Natural killer cell (primary cell): Measurements from ENCODE around the gene GPRC5D. TPM values are rescaled to one million over a fixed set of nuclear protein-coding genes. Genes with fewer than 3 reads are reported as not detected.

ENCODE experiments used
- ATAC-seq, 3 donors: fragments of 150-1000 bp in 2 of 3; fragments of 200-7000 bp in 1 of 3; cut with Tn5 transposase; 1 replicate in 1 of 3; 2 replicates in 2 of 3; pipeline ENCODE4 v1.10.0; 2021; ENCODE audit warnings: mild to moderate bottlenecking in 2 of 3, moderate library complexity in 2 of 3
- DNase-seq, 2 donors: peaks; one replicate each; pipeline versions ENCODE4 v3.0.0 to v3.0.0-alpha.2; 2013 to 2021; ENCODE audit warnings: mixed read lengths in 1 of 2
- H3K27ac ChIP-seq: one replicate; pipeline ENCODE4 v1.5.1; 2013; ENCODE audit warnings: mild to moderate bottlenecking, low read length
- H3K27me3 ChIP-seq: one replicate; pipeline ENCODE4 v1.6.1; 2013; ENCODE audit warnings: low read length; ENCODE audit not compliant: control insufficient read depth, insufficient read depth
- H3K36me3 ChIP-seq: one replicate; pipeline ENCODE4 v1.6.1; 2013; ENCODE audit warnings: low read length; ENCODE audit not compliant: control insufficient read depth, insufficient read depth
- H3K4me1 ChIP-seq: one replicate; pipeline ENCODE4 v1.6.1; 2013; ENCODE audit warnings: low read length; ENCODE audit not compliant: control insufficient read depth, insufficient read depth
- H3K4me3 ChIP-seq: one replicate; pipeline ENCODE4 v1.5.1; 2013; ENCODE audit warnings: low read length
- H3K9me3 ChIP-seq: one replicate; pipeline ENCODE4 v1.6.1; 2013; ENCODE audit warnings: low read length; ENCODE audit not compliant: control insufficient read depth, insufficient read depth
- H3K27ac Mint-ChIP-seq, 2 donors: one replicate each; pipeline ENCODE4 v1.8.0; 2022; ENCODE audit warnings: mild to moderate bottlenecking in 2 of 2, mixed read lengths in 2 of 2, moderate library complexity in 1 of 2
- H3K27me3 Mint-ChIP-seq, 2 donors: one replicate each; pipeline ENCODE4 v1.8.0; 2022; ENCODE audit warnings: low read depth in 2 of 2, mixed read lengths in 2 of 2
- H3K36me3 Mint-ChIP-seq: one replicate; pipeline ENCODE4 v1.8.0; 2022; ENCODE audit warnings: mixed read lengths
- H3K4me1 Mint-ChIP-seq, 2 donors: one replicate each; pipeline ENCODE4 v1.8.0; 2022; ENCODE audit warnings: mixed read lengths in 2 of 2
- H3K4me3 Mint-ChIP-seq: one replicate; pipeline ENCODE4 v1.8.0; 2022; ENCODE audit warnings: mild to moderate bottlenecking, moderate library complexity, mixed read lengths
- H3K9me3 Mint-ChIP-seq, 2 donors: one replicate each; pipeline ENCODE4 v1.8.0; 2022; ENCODE audit warnings: mixed read lengths in 2 of 2
- WGBS: methylation state at CpG from one replicate; pipeline ENCODE4 v1.1.7; 2013; ENCODE audit warnings: missing lambda C conversion rate; ENCODE audit not compliant: insufficient coverage; 5-methylcytosine and 5-hydroxymethylcytosine counted together
- intact Hi-C: fragments of 100-400 bp; cut with micrococcal nuclease; formaldehyde crosslinking; loops from one replicate; pipeline ENCODE4 v1.14.2; 2022
- total RNA-seq, 4 donors: library from RNA; stranded (reverse); fragments of 120-200 nt in 1 of 4; gene quantifications; one replicate each; pipeline versions ENCODE4 v1.2.3 to v1.2.4, GENCODE V29; 2013 to 2022
- TF ChIP-seq, protein P1 (sequence below): fragments of 200-600 bp; IDR thresholded peaks from one replicate; pipeline ENCODE4 v1.8.0; 2022; ENCODE audit warnings: antibody characterized with exemption

Gene GPRC5D
- total RNA-seq, 3 donors from 2014 or later (not counting 1 experiment from before 2014, with no cell fraction given) = 5.5 TPM; not detected in 2

DNA sequence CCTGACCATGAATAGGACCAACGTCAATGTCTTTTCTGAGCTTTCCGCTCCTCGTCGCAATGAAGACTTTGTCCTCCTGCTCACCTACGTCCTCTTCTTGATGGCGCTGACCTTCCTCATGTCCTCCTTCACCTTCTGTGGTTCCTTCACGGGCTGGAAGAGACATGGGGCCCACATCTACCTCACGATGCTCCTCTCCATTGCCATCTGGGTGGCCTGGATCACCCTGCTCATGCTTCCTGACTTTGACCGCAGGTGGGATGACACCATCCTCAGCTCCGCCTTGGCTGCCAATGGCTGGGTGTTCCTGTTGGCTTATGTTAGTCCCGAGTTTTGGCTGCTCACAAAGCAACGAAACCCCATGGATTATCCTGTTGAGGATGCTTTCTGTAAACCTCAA is 43.3 kb downstream of the GPRC5D start:
- TF ChIP-seq, protein P1, sequence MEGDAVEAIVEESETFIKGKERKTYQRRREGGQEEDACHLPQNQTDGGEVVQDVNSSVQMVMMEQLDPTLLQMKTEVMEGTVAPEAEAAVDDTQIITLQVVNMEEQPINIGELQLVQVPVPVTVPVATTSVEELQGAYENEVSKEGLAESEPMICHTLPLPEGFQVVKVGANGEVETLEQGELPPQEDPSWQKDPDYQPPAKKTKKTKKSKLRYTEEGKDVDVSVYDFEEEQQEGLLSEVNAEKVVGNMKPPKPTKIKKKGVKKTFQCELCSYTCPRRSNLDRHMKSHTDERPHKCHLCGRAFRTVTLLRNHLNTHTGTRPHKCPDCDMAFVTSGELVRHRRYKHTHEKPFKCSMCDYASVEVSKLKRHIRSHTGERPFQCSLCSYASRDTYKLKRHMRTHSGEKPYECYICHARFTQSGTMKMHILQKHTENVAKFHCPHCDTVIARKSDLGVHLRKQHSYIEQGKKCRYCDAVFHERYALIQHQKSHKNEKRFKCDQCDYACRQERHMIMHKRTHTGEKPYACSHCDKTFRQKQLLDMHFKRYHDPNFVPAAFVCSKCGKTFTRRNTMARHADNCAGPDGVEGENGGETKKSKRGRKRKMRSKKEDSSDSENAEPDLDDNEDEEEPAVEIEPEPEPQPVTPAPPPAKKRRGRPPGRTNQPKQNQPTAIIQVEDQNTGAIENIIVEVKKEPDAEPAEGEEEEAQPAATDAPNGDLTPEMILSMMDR = no peak
- peaks cover 3% of the 10 kb centered on the region for H3K4me1 ChIP-seq
- no peak overlapping the region for H3K4me3 ChIP-seq
- Mint-ChIP-seq H3K27me3 (peaks cover 9 to 17% of the 10 kb centered on the region in 2 donors), H3K4me3 (no peak overlapping the region), H3K9me3 (no peaks in the 10 kb centered on the region), H3K27ac (no peak overlapping the region), H3K4me1 (peaks cover 5 to 7% of the 10 kb centered on the region in 2 donors), H3K36me3 (no peaks in the 10 kb centered on the region)
- H3K36me3 ChIP-seq = no peaks in the 10 kb centered on the region
- intact Hi-C loops = no loop called here
- no peak for ATAC-seq
- peaks cover 2% of the 10 kb centered on the region for H3K27me3 ChIP-seq
- DNase-seq = no peak
- WGBS = 89% methylated on average over 12 of the region's 12 CpGs
- no peak overlapping the region for H3K27ac ChIP-seq
- H3K9me3 ChIP-seq = no peaks in the 10 kb centered on the region

DNA sequence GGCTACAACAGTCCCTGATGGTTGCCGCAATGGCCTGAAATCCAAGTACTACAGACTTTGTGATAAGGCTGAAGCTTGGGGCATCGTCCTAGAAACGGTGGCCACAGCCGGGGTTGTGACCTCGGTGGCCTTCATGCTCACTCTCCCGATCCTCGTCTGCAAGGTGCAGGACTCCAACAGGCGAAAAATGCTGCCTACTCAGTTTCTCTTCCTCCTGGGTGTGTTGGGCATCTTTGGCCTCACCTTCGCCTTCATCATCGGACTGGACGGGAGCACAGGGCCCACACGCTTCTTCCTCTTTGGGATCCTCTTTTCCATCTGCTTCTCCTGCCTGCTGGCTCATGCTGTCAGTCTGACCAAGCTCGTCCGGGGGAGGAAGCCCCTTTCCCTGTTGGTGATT is 43.7 kb downstream of the GPRC5D start:
- 89% methylated on average over 14 of the region's 14 CpGs for WGBS
- intact Hi-C loops = no loop called here

DNA sequence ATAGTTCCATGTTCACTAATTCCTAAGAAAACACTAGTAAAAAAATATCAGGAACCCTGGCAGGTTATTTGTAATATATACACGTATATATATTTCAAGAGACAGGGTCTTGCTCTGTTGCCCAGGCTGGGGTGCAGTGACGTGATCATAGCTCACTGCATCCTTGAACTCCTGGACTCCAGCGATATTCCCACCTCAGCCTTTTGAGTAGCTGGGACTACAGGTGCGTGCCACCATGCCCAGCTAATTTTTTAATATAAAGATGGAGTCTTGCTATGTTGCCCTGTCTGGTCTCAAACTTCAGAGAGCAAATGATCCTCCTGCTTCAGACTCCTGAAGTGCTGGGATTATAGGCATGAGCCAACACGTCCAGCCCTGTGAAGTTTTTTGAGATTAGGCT is 44.4 kb downstream of the GPRC5D start:
- intact Hi-C loops = no loop called here
- H3K27me3 ChIP-seq = peaks cover 2% of the 10 kb centered on the region
- Mint-ChIP-seq H3K4me1 (peaks cover 5 to 7% of the 10 kb centered on the region in 2 donors), H3K27me3 (peaks cover 8 to 12% of the 10 kb centered on the region in 2 donors), H3K27ac (no peak overlapping the region), H3K9me3 (no peaks in the 10 kb centered on the region), H3K36me3 (no peaks in the 10 kb centered on the region), H3K4me3 (no peak overlapping the region)
- no peak overlapping the region for H3K27ac ChIP-seq
- H3K9me3 ChIP-seq = no peaks in the 10 kb centered on the region
- H3K4me3 ChIP-seq = no peak overlapping the region
- ATAC-seq = no peak
- no peaks in the 10 kb centered on the region for H3K36me3 ChIP-seq
- WGBS = 88% methylated on average over 5 of the region's 5 CpGs
- H3K4me1 ChIP-seq = peaks cover 3% of the 10 kb centered on the region
- DNase-seq = no peak
- TF ChIP-seq, protein P1 = no peak

More for the DNA sequence above, 43.7 kb downstream of the GPRC5D start:
- Histone ChIP-seq H3K27ac (no peak overlapping the region), H3K9me3 (no peaks in the 10 kb centered on the region), H3K36me3 (no peaks in the 10 kb centered on the region), H3K4me1 (peaks cover 3% of the 10 kb centered on the region), H3K4me3 (no peak overlapping the region), H3K27me3 (peaks cover 2% of the 10 kb centered on the region)
- Mint-ChIP-seq H3K4me3 (no peak overlapping the region), H3K9me3 (no peaks in the 10 kb centered on the region), H3K36me3 (no peaks in the 10 kb centered on the region), H3K27ac (no peak overlapping the region), H3K4me1 (peaks cover 5 to 7% of the 10 kb centered on the region in 2 donors), H3K27me3 (peaks cover 9 to 16% of the 10 kb centered on the region in 2 donors)
- ATAC-seq (no peak), DNase-seq (no peak)
- TF ChIP-seq, protein P1 = no peak
